Activated CD8-positive, alpha-beta memory T cell treated with anti-CD3 and anti-CD28 coated beads for 1 hour (primary cell): ENCODE measurements around the gene ASIC1.

Source experiments
- DNase-seq, 2 donors: peaks; one replicate each; pipeline ENCODE4 v3.0.0-alpha.2; 2020; ENCODE audit warnings: low read depth in 1 of 2; ENCODE audit errors: extremely low read depth in 1 of 2

The ASIC1 gene

DNA sequence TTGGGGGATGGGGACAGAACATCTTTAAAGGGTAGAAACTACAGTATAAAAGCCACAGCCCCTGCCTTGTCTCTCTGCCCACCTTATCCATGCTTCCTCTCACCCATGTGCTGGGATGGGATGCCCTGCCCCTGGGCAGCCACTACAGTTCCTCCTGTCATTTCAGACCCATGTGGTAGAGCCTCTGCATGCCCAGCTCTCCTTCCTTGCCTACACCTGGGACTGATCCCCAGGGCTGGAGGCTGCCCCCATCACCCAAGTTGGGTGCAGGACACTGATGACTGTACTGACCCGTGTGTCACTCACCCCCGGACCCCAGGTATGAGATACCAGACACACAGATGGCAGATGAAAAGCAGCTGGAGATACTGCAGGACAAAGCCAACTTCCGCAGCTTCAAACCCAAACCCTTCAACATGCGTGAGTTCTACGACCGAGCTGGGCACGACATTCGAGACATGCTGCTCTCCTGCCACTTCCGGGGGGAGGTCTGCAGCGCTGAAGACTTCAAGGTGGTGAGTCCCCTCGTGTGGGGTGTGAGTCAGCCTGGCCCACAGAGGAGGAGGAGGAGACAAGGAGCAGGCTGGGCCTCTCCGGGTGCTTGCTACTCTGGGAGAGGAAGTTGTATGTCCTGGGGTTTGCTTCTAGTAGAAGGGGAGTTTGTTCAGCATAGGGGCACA lies 2.2 kb downstream of the ASIC1 start:
- DNase-seq = peak in 1 of 2 donors; percentile 45

DNA sequence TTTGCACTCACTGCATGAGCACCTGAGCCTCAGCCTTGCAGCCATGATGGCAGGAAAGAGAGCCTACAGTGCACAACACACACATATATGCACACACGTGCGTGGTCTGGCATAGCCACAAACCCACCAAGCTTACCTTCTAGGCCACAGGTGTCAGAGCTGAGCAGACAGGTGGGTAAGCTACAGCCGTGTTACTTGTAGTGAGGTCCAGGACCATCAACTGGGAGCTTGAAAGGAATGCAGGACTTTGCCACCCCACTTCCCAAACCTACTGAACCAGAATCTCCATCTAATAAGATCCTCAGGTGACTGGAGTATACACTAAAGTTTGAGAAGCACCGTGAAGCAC lies 2.7 kb downstream of the ASIC1 start:
- no peak for DNase-seq

DNA sequence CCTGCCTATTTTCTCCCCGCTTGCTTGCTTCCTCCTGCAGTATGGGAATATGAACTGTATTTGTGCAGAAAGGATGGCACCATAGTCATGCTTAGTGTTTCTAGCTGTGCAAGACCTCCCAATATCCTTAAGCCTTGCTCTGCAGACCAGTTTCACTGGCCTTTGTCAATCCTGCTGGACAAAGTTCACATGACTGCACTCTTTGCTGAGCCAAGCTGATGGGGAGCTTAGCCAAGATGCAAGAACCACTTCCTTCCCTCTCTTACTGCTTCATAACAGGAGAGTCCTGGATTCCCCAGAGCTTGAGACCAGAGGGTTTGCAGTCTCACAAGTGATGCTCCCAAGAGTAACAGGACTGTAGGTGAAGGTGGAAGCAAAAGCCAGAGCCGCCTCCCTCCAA lies 3.8 kb downstream of the ASIC1 start:
- no peak for DNase-seq

DNA sequence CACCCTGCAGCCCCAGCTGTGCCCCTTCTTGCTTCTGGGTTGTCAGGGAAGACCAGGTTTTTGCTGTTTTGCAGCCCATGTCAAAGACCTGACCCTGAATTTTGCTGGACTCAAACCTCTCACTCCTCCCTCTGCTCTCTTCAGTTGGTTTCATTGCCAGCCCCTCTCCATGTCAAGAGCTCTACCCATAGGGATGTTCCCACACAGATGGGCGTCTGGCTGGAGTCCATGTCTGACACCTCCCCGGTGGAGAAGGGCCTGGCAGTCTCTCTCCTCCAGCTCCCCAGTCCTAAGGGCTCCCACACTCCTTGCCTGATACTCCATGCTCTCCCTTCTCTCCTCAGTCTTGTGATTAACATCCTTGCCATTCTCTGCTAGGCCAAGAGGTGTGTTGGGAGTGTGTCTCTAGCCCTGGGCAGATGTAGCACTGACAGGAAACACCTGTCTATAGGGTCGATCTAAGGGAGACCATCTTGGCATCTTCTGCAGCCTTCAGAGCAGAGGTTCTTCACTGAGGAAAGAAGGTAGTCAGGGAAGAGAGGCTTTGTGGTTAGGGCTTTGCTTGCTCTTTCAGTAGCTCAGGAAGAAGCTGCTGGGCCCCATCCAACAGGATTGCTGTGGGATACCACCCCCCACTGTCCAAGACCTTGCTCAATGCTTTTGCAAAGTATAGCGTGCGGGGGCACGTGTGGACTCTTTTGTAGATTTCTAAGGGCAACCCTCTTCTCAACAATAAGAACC lies 4.7 kb downstream of the ASIC1 start:
- DNase-seq = no peak

DNA sequence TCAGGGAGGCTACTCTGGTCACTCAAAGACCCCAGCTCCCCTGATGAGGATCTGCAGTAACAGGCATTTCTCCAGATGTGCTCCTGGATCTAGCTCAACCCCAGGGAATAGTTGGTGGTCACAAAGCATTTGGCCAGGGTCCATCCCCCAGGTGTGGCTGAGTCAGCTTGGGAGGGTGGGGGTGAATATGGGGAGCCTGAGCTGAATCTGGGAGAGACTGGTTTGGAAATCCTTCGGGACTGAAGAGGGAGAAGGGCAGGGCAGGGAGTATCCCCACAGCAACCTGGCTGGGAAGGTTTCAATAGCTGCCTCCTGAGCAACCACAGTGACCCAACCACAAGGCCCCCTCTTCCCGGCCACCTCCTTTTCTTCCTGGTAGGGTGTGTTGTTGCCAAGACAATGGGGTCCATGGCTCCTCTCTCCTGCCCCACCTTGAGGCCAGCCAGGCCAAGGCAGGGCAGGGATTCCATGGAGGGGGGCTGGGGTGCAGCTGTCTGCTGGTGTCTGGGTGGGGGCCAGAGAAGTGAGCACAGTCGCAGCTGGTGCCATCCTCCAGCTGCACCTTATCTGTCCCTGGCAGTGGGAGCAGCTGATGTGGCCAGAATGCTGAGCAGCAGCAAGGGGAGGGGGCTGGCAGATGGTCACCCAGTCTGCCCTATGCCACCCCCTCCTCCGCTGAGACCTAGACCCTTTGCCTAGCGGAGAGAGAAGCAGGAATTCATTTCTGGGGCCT lies 5.5 kb downstream of the ASIC1 start:
- no peak for DNase-seq

DNA sequence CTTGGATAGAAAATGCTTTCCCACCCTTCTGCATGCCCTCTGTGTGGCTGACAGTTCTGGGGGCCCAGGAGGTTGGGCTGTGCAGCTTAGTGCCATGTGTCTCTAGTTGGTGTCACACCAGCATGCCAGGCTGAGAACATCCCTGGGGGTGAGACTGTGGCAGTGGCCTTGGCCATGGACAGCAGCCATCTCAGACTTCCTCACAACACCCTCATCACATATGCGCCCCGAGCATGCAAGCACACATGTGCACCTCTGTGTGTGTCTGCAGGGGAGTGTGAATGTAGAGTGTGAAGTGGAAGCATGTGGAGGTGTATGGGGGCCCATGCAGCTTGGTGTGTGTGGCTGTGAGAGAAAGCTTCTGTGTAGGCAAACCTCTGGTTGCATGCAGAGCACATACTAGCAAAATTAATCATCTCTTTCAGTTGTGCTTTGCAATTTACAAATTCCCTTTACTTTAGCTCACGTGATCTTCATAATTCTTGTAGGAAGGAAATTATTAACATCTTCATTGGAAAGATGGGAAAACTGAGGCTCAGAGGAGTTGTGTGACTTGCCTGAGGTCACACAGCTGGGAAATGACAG lies 8.4 kb downstream of the ASIC1 start:
- DNase-seq = no peak

DNA sequence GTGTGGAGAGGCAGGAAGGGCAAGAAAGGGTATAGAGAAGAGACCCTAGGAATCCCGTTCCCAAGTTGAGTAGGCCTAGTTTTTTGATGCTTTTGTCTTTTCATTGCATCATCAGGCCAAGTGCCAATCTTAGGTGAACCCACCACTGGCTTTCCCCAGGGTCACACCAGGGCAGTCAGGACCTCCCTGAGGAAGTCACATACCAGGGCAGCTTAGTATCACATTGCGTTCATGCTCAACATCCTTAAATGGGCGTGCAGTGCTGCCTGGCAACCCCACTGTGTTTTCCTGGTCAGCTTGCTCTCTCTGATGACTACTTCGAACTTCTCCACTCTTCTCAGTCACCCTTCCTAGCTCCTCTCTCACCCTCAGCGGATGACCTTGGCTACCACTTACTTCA lies 9.0 kb downstream of the ASIC1 start:
- DNase-seq = no peak

DNA sequence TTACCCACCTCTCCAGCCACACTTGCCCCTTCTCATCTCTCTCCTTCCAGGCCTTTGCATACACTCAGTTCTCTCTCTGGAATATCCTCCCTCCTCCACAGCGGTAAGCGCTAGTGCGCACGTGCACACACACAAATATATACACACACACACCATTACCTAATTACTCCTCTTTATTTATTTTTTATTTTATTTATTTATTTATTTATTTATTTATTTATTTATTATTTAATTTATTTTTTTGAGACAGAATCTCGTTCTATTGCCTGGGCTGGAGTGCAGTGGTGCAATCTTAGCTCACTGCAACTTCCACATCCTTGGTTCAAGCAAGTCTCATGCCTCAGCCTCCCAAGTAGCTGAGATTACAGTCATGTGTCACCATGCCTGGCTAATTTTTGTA lies 11.7 kb downstream of the ASIC1 start:
- no peak for DNase-seq

DNA sequence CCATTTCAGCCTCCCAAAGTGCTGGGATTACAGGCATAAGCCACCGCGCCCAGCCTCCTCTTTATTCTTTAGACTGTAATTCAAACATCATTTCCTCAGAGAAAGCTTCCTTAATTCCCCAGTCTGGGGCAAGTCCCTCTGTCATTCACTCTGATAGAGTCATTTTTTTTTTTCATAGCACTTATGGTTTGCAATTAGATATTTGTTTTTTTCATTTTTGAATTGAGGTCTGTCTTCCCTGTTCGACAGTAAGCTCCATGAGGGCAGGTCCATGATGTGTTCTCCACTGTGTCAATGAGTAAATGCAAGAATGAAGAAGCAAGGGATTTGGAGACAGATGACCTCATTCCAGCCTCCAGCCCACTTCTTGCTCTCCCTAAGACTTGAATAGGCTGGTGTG lies 12.1 kb downstream of the ASIC1 start:
- no peak for DNase-seq

DNA sequence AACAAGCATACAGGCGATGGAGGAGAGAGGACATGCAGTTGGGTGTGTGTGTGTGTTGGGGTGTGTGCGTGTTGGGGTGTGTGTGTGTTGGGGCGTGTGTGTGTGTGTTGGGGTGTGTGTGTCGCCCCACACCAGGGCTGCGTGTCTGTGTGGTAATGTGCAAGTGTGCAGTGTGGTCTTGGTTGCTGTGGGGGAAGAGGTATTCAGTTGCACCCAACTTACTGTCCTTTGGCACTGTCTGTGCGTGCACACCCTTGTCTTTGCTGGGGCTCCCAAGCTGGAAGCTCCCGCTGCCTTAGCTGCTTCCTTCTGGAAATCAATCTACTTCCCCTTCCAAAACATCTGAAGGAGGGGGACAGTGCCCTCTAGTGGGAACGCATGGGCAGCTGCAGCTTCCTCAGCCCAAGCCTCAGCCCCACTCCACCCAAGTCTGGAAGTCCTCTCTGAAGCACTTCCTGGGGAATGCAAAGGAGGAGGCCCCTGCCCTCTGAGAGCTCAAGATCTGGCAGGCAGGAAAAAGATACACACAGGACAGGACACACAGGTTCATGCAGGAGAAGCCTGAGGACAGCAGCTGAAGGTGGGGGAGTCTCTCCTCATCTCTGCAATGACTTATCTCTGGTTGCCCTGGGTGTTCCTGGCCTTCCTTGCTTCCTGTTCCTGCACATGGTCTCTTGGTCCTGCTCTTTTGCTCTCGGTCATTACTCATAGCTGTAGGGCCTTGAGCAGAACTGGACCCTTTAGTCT lies 13.1 kb downstream of the ASIC1 start:
- peak; percentile 18 to 55 for DNase-seq

DNA sequence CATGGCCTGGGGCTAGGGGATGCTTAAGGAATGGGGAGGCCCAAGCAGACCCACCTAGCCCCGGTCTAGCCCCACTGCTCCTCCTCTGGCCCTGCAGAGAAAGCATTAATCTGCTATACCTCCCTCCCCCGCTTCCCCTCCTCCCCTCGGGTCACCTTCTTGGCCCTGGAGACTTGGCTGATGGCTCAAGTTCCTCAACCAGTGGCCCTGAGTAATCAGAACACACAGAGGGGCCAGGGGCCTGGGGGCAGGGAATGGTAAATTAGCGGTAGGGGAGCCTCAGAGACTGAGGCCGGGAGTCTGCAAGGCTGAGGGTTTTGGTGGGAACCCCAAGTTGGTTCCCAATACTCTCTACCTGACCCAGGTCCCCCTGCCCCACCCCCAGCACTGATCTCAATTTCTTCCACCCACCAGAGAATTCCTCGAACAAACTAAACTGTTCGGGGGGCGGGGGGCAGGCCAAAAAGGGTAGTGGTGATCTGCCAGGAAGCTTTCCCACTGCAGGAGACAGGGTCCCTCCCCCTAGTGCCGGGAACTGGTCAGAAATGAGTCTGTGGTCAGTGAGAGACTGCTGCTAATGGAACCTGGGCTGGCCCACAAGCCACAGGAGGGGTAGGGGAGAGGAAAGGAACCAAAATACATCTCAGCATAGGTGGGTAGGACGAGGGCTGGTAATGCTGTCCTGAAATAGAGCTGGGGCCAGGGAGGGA lies 15.0 kb downstream of the ASIC1 start:
- DNase-seq = no peak

DNA sequence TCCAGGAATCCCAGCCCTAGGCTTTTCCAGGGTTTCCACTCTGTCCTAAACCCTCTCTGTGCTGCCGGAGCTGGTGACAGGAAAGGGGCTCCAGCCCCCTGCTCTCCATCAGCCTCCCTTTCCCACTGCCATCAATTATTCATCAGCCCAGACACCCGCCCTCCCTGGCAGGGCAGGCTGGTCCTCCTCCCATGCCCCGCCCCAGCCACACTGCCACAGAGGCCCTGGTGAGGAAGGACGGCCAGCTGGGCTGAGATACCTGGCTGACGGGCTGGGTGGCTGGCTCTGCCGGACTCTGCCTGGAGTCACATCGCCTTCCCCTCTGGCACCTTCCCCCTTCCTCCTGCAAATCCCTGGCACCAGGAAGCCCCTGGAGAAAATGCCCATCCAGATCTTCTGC lies 15.8 kb downstream of the ASIC1 start:
- no peak for DNase-seq

DNA sequence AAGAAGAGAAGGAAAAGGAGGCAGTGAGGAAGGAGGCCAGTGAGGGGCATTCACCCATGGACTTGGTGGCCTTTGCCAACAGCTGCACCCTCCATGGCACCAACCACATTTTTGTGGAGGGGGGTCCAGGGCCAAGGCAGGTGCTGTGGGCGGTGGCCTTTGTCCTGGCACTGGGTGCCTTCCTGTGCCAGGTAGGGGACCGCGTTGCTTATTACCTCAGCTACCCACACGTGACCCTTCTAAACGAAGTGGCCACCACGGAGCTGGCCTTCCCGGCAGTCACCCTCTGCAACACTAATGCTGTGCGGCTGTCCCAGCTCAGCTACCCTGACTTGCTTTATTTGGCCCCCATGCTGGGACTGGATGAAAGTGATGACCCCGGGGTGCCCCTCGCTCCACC lies 16.3 kb downstream of the ASIC1 start:
- DNase-seq = no peak

DNA sequence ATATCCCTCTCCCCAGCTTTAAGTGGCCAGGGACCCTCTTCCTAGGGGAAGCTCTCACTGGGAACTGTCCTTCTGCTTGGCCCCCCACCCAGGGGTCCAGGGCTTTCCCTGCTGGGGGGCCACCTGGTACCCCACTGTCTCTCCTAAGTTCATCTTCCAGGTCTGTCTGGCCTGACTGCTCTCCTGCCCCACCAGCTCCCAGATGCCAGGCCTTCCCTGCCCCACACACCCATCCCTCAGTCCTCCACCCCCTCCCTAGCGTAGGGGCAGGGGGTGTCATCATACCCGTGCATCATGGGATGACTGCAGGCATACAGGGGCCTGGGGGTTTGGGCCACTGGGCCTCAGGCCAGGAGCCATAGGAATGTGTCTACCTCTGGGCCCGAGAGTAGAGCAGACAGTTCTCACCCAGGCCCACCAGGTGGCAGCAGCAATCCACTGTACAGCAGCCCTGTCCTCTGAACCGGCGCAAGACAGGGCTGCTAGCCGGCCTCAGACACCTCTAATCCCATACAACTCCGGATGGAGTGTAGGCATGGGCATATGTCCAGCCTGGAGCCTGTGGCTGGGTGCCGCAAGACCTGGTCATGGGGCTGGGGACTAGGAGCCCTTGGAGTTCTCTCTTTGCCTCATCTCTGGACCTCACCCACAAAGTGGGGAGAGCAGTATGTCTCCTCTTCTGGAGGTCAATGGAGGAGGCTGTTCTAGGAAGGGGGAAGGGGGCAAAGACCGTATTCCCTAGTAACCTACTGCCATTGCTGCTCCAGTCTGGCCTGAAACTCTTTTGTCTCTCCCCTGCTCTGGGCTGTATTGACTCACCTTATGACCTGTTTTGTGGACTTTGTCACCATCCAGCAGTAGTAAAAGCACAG lies 17.8 kb downstream of the ASIC1 start:
- DNase-seq = peak; percentile 44 to 71

DNA sequence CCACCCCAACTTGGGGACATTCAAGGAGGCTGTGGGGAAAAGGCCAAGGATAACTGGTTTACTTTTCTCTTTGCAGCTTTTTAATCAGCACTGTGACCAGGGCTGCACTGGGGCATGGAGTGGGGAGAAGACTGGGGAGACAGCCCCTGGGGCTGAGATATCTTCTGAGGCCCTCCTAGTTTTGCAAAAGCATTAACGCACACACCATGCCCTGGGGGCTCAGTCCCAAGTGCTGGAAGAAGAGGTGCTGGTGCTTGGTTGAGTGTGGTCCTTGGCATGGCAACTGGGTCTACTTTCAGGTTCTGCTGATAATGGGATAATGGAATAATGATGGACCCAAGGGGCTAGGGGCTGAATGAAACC lies 18.4 kb downstream of the ASIC1 start:
- no peak for DNase-seq

DNA sequence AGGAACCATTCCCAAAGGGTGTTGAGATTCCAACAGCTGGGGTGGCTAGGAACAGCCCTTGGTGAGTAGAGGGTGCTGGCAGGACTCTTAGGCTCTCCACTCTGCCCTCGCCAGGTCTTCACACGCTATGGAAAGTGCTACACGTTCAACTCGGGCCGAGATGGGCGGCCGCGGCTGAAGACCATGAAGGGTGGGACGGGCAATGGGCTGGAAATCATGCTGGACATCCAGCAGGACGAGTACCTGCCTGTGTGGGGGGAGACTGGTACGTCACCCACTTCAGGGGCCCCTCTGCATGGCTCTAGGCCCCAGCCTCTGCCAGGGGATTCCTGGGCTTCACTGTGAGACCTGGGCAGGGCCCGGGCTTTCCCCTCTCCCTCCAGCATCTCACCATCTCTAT lies 19.7 kb downstream of the ASIC1 start:
- DNase-seq = no peak

DNA sequence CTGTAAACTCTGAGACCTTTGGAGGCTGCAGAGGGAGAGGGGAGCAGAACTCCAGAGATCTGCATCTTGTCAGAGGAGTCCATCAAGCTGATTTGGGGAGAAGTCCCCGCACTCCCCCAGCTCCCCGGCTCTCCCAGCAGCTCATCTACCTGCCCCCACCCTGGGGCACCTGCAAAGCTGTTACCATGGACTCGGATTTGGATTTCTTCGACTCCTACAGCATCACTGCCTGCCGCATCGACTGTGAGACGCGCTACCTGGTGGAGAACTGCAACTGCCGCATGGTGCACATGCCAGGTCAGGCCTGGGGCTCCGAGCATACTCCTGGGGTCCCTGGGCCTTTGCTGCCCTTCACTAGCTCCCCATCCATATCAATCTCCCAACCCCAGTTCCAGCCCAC lies 20.9 kb downstream of the ASIC1 start:
- no peak for DNase-seq

DNA sequence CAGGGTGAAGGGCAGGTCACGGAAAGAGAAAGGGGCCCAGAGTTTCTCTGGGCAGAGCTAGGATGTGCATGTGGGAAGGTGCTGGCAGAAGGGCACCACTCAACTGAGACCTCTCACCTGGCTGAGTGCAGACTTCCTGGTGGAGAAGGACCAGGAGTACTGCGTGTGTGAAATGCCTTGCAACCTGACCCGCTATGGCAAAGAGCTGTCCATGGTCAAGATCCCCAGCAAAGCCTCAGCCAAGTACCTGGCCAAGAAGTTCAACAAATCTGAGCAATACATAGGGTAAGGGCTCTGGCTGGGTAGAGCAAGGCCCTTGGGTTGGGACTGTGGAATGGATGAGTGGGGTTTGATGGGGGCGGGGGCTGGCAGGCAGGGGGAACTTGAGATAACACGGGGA lies 22.4 kb downstream of the ASIC1 start:
- no peak for DNase-seq

DNA sequence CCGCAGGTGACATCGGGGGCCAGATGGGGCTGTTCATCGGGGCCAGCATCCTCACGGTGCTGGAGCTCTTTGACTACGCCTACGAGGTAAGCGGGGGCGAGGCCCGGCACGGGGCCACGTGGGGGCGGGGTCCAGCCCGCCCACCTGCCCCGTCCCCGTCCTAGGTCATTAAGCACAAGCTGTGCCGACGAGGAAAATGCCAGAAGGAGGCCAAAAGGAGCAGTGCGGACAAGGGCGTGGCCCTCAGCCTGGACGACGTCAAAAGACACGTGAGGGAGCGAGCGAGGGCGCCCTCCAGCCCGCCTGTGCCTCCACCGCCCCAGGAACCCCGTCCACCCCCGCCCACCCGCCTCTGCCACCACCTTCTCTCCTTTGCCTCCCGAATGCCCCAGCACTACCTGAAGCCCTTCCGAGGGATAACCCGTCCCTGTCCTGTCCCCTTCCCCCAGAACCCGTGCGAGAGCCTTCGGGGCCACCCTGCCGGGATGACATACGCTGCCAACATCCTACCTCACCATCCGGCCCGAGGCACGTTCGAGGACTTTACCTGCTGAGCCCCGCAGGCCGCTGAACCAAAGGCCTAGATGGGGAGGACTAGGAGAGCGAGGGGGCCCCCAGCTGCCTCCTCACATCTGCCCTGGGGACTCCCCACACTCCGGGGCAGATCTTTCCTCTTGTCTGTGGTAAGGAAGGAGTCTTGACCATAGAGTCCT lies 23.9 kb downstream of the ASIC1 start:
- DNase-seq = no peak
